ENCODE data around the gene UBTF. TPM values are rescaled to one million over a fixed set of nuclear protein-coding genes. Genes with fewer than 3 reads are reported as not detected.

The UBTF gene
- total RNA-seq, 2 donors from 2014 or later: 48.2 to 55.4 TPM

DNA sequence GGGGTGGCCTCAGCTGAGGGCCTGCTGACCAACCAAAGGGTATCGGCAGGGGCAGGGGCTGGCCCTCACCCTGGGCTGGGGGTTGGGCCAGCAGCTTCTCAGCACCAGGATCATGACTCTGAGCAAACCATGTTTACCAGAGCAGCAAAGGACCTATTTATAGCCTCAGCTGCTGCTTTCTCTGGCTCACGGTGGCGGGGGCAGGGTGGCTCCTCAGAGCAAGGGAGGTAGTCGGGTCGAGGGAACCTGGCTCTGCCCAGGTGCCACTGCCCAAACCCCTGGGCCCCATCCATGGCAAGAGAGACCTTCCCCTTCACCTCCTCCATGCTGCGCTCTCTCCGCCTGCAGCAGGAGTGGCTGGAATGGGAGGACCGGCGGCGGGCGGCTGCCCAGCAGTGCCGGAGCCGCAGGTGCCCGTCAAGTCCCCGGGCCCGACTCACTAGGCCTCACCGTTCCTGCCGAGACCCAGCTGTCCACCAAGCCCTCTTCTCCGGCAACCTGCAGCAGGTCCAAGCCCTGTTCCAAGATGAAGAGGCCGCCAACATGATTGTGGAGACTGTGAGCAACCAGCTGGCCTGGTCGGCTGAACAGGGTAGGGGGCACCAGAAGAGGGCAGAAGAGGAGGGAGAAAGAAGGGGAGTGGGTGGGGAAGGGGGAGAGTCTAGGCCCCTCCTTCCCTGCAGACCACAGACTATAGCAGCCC is 48.8 kb downstream of the UBTF start, which contains the start of gene ASB16:
TSS of gene ASB16 (plus strand) at position 206 of the 703 bp plus-strand sequence. CDS start at position 292, 86 bp downstream.
- TF ChIP-seq, protein P1, sequence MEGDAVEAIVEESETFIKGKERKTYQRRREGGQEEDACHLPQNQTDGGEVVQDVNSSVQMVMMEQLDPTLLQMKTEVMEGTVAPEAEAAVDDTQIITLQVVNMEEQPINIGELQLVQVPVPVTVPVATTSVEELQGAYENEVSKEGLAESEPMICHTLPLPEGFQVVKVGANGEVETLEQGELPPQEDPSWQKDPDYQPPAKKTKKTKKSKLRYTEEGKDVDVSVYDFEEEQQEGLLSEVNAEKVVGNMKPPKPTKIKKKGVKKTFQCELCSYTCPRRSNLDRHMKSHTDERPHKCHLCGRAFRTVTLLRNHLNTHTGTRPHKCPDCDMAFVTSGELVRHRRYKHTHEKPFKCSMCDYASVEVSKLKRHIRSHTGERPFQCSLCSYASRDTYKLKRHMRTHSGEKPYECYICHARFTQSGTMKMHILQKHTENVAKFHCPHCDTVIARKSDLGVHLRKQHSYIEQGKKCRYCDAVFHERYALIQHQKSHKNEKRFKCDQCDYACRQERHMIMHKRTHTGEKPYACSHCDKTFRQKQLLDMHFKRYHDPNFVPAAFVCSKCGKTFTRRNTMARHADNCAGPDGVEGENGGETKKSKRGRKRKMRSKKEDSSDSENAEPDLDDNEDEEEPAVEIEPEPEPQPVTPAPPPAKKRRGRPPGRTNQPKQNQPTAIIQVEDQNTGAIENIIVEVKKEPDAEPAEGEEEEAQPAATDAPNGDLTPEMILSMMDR (IDR thresholded peaks at IDR 0.05): no peak
- no peak for DNase-seq (ENCODE audit: low spot score)
- Histone ChIP-seq H3K4me3 (peak within 1 kb of the TSS; percentile 78), H3K9me3 (no peaks in the 10 kb centered on the region), H3K27ac (peak within 1 kb of the TSS; percentile 82 to 90), H3K27me3 (replicated peaks; ENCODE audit: insufficient read depth) (no peaks in the 10 kb centered on the region), H3K4me1 (ENCODE audit: control insufficient read depth in 1 of 2, low read depth in 2 of 2) (peaks cover 7 to 43% of the 10 kb centered on the region in 2 donors), H3K36me3 (no peaks in the 10 kb centered on the region)
- no peak for ATAC-seq (ENCODE audit: insufficient number of reproducible peaks, low FRiP score, low read depth)

DNA sequence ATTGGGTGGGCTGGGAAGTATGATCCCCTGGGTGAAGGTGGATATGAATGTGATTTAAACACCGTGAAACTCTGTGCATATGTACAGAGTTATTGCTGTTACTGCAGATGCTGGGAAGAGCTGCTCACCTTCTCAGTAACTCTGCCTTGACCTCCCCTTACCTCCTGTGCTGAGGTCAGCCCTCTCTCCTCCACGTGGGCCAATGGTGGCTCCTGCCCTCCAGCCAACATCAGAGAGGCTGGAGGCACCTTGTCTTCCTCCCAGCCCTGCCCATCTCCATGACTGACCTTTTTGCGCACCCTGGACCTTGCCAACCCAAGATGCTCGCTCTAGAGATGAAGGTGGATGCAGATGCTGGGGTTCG is 49.4 kb downstream of the UBTF start:
- Histone ChIP-seq H3K9me3 (no peaks in the 10 kb centered on the region), H3K27me3 (replicated peaks; ENCODE audit: insufficient read depth) (no peaks in the 10 kb centered on the region), H3K27ac (peak overlapping the region; percentile 82 to 90), H3K36me3 (no peaks in the 10 kb centered on the region), H3K4me1 (ENCODE audit: control insufficient read depth in 1 of 2, low read depth in 2 of 2) (peaks cover 7 to 43% of the 10 kb centered on the region in 2 donors), H3K4me3 (peak overlapping the region; percentile 78)
- TF ChIP-seq, protein P1 (IDR thresholded peaks at IDR 0.05): no peak
- DNase-seq (ENCODE audit: low spot score): no peak
- no peak for ATAC-seq (ENCODE audit: insufficient number of reproducible peaks, low FRiP score, low read depth)

DNA sequence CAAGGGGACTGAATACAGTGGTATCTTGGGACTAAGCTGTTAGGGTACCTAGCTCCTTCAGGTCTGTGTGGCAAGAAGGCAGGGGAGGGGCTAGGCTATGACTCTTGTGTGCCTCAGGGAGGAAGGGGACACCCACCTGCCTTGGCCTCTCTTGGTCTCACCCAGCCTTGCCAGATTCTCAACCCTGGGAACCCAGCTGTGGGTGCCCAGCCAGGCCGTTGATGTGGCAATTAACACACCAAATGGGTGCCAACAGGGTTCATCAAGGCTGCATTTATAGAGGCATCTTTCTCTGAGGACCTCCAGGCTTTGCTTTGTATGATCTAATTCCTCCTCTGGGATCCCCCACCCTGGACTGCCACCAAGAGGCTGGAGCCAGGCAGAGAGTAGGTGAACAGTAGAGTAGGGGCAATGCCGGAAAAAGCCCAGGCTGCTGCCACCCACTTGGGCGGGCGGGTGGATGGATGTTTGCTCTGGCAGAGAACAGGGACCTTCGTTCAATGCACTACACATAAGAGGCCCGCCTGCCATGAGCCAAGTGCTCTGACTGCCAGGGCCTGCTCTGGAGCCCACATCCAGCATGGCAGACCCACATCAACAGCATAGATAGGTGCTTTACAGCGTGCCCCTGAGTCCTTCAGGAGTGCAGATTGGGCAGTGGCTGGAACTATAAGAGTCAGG is 52.2 kb downstream of the UBTF start:
- DNase-seq (ENCODE audit: low spot score) (no peak), ATAC-seq (ENCODE audit: insufficient number of reproducible peaks, low FRiP score, low read depth) (no peak)
- no peak overlapping the region for H3K4me3 ChIP-seq
- H3K27ac ChIP-seq: no peak overlapping the region
- no peaks in the 10 kb centered on the region for H3K9me3 ChIP-seq
- H3K36me3 ChIP-seq: no peaks in the 10 kb centered on the region
- no peaks in the 10 kb centered on the region for H3K27me3 ChIP-seq (replicated peaks; ENCODE audit: insufficient read depth)
- peaks cover 7 to 43% of the 10 kb centered on the region in 2 donors for H3K4me1 ChIP-seq (ENCODE audit: control insufficient read depth in 1 of 2, low read depth in 2 of 2)
- TF ChIP-seq, protein P1 (IDR thresholded peaks at IDR 0.05): no peak

DNA sequence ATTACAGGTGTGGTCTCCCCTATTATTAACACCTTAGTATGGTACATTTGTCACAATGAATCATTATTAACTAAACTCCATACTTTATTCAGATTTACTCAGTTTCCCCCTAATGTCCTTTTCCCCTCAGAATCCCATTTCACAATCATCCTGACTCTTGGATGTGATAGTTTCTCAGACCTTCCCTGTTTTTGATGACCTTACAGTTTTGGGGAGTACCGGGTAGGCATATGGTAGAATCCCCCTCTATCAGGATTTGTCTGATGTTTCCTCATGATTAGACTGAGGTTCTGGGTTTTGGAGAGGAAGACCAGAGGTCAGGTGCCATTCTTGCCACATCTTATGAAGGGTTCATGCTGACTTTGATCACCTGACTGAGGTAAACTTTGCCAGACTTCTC is 55.0 kb downstream of the UBTF start:
- Histone ChIP-seq H3K9me3 (no peaks in the 10 kb centered on the region), H3K4me1 (ENCODE audit: control insufficient read depth in 1 of 2, low read depth in 2 of 2) (peaks cover 0 to 19% of the 10 kb centered on the region in 2 donors), H3K27ac (no peak overlapping the region), H3K4me3 (no peak overlapping the region), H3K27me3 (replicated peaks; ENCODE audit: insufficient read depth) (no peaks in the 10 kb centered on the region), H3K36me3 (no peaks in the 10 kb centered on the region)
- ATAC-seq (ENCODE audit: insufficient number of reproducible peaks, low FRiP score, low read depth) (no peak), DNase-seq (ENCODE audit: low spot score) (no peak)
- TF ChIP-seq, protein P1 (IDR thresholded peaks at IDR 0.05): no peak

DNA sequence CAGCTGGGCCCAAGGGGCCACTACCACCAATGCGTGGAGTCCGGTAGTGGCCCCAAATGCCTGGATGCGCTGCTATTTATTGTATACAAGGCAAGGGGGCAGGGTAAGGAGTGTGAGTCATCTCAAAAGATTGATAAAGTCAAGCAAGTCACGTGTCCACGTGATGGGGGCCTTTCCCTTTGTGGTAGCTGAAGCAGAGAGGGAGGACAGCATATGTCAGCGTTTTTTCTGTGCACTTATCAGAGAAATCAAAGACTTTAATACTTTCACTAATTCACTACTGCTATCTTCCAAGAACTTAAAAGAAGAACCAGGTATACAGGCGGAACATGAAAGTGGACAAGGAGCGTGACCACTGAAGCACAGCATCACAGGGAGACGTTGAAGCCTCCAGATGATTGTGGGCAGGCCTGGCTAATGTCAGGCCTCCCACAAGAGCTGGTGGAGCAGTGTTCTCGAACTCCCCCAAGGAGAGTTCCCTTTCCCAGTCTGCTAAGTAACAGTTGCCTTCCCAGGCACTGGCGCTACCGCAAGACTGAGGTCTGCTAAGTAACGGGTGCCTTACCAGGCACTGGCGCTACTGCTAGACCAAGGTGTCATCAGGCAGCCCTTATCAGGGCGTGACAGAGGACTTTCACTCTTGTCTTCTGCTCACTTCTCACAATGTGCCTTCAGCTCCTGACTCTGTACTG is 59.8 kb downstream of the UBTF start:
- Histone ChIP-seq H3K9me3 (no peaks in the 10 kb centered on the region), H3K4me1 (ENCODE audit: control insufficient read depth in 1 of 2, low read depth in 2 of 2) (no peaks in the 10 kb centered on the region), H3K27ac (no peak overlapping the region), H3K27me3 (replicated peaks; ENCODE audit: insufficient read depth) (no peaks in the 10 kb centered on the region), H3K4me3 (no peak overlapping the region), H3K36me3 (no peaks in the 10 kb centered on the region)
- TF ChIP-seq, protein P1 (IDR thresholded peaks at IDR 0.05): no peak
- DNase-seq (ENCODE audit: low spot score): no peak
- ATAC-seq (ENCODE audit: insufficient number of reproducible peaks, low FRiP score, low read depth): no peak
